Prostate gland (tissue), 2 donors: Measurements from ENCODE around the gene MAPKAP1. TPM values are rescaled to one million over a fixed set of nuclear protein-coding genes. Genes with fewer than 3 reads are reported as not detected.

Experiments used
- DNase-seq: peaks from one replicate; pipeline ENCODE4 v3.0.0-alpha.2; 2019; ENCODE audit warnings: low spot score
- H3K27ac ChIP-seq, 2 donors: fragments of 200-600 bp; sonication (generic); 2 replicates each; pipeline ENCODE4 v1.5.1; 2017 to 2019
- H3K27me3 ChIP-seq: fragments of 200-600 bp; sonication (generic); replicated peaks from 2 replicates; pipeline ENCODE4 v1.5.1; 2019; ENCODE audit not compliant: insufficient read depth
- H3K36me3 ChIP-seq, 2 donors: fragments of 200-600 bp; sonication (generic); 1 replicate in 1 of 2; 2 replicates in 1 of 2; pipeline versions ENCODE4 v1.5.1 to v1.8.1; 2017 to 2019
- H3K4me1 ChIP-seq: fragments of 200-600 bp; sonication (generic); replicated peaks from 2 replicates; pipeline ENCODE4 v1.5.1; 2019
- H3K4me3 ChIP-seq, 2 donors: fragments of 200-600 bp; sonication (generic); 2 replicates each; pipeline ENCODE4 v1.5.1; 2017 to 2019
- H3K9me3 ChIP-seq: fragments of 200-600 bp; sonication (generic); 2 replicates; pipeline ENCODE4 v1.5.1; 2017
- POLR2A ChIP-seq: fragments of 450-650 bp; IDR thresholded peaks from one replicate; pipeline ENCODE4 v1.6.1; 2016; ENCODE audit warnings: antibody characterized with exemption, mild to moderate bottlenecking
- POLR2AphosphoS5 ChIP-seq: sonication (generic); formaldehyde crosslinking; IDR thresholded peaks from one replicate; pipeline ENCODE4 v1.6.1; 2017; ENCODE audit warnings: antibody characterized with exemption
- WGBS: methylation state at CpG from one replicate; pipeline ENCODE4 v1.1.5; 2018; 5-methylcytosine and 5-hydroxymethylcytosine counted together
- intact Hi-C: fragments of 100-400 bp; cut with DNase I; formaldehyde crosslinking; loops from one replicate; pipeline ENCODE4 v1.14.2; 2022
- total RNA-seq, 2 donors: library from RNA; depleted of rRNA; stranded (reverse); fragments of >200 nt; gene quantifications; one replicate each; pipeline ENCODE4 v1.1.0, GENCODE V29; 2016
- TF ChIP-seq, protein P1 (sequence below), 4 experiments: fragments of 200-600 bp in 2 of 4; fragments of 450-650 bp in 2 of 4; sonication (generic) in 2 of 4; IDR thresholded peaks; 1 replicate in 3 of 4; 2 replicates in 1 of 4; pipeline ENCODE4 v1.5.1; 2016 to 2019; ENCODE audit warnings: antibody characterized with exemption in 4 of 4, mild to moderate bottlenecking in 2 of 4, moderate library complexity in 2 of 4

MAPKAP1 gene
- total RNA-seq, 2 donors from 2014 or later: 62.4 to 91.2 TPM

DNA sequence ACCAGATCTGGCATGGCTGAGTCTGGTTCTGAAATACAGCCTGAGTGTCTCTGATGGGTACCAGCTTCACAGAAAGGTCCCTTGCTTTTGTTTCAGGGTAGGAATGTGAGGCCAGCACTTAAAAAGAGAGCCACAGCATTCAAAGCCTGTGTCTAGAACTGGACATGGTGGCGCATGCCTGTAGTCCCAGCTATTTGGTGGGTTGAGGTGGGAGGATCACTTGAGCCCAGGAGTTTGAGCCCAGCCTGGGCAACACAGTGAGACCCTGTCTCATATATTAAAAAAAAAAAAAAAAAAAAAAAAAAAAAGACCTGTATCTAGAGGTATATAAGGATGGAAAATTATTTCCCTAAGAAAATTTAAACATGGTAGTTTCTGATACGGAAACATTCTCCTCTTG lies 243.1 kb downstream of the MAPKAP1 start:
- Histone ChIP-seq H3K27ac (no peak overlapping the region), H3K4me1 (no peaks in the 10 kb centered on the region), H3K4me3 (no peak overlapping the region), H3K36me3 (no peaks in the 10 kb centered on the region), H3K27me3 (no peaks in the 10 kb centered on the region), H3K9me3 (no peaks in the 10 kb centered on the region)
- DNase-seq: no peak
- intact Hi-C loops: no loop called here
- WGBS: 97% methylated on average over 2 of the region's 2 CpGs
- no peak for TF ChIP-seq POLR2AphosphoS5
- TF ChIP-seq POLR2A: no peak
- TF ChIP-seq, protein P1, sequence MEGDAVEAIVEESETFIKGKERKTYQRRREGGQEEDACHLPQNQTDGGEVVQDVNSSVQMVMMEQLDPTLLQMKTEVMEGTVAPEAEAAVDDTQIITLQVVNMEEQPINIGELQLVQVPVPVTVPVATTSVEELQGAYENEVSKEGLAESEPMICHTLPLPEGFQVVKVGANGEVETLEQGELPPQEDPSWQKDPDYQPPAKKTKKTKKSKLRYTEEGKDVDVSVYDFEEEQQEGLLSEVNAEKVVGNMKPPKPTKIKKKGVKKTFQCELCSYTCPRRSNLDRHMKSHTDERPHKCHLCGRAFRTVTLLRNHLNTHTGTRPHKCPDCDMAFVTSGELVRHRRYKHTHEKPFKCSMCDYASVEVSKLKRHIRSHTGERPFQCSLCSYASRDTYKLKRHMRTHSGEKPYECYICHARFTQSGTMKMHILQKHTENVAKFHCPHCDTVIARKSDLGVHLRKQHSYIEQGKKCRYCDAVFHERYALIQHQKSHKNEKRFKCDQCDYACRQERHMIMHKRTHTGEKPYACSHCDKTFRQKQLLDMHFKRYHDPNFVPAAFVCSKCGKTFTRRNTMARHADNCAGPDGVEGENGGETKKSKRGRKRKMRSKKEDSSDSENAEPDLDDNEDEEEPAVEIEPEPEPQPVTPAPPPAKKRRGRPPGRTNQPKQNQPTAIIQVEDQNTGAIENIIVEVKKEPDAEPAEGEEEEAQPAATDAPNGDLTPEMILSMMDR (IDR thresholded peaks at IDR 0.05): no peak

DNA sequence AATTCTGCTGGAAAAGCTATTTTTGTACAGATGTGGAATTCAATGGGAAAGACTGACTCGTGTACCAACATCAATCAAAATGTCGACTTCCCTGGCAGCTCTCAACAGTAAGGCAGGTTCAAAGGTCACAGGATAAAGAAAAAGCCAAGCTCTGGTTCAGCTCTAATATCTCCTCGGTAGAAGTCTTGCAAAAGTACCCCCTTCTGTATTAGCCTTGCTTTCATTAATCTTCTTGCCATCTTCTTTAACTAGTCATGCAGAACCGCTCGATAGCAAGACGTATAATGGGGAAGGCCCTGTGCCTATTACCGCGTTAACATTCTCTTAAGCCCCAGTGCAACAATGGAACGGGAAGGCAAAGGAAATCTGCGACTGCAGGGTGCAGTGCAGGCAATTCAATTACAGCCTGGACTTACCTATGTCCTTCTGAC lies 244.1 kb downstream of the MAPKAP1 start:
- DNase-seq: no peak
- Histone ChIP-seq H3K9me3 (no peaks in the 10 kb centered on the region), H3K4me3 (no peak overlapping the region), H3K36me3 (no peaks in the 10 kb centered on the region), H3K4me1 (no peaks in the 10 kb centered on the region), H3K27ac (no peak overlapping the region), H3K27me3 (no peaks in the 10 kb centered on the region)
- intact Hi-C loops: no loop called here
- 80% methylated on average over 10 of the region's 10 CpGs for WGBS
- TF ChIP-seq POLR2A (no peak), POLR2AphosphoS5 (no peak)
- TF ChIP-seq, protein P1 (IDR thresholded peaks at IDR 0.05): no peak

DNA sequence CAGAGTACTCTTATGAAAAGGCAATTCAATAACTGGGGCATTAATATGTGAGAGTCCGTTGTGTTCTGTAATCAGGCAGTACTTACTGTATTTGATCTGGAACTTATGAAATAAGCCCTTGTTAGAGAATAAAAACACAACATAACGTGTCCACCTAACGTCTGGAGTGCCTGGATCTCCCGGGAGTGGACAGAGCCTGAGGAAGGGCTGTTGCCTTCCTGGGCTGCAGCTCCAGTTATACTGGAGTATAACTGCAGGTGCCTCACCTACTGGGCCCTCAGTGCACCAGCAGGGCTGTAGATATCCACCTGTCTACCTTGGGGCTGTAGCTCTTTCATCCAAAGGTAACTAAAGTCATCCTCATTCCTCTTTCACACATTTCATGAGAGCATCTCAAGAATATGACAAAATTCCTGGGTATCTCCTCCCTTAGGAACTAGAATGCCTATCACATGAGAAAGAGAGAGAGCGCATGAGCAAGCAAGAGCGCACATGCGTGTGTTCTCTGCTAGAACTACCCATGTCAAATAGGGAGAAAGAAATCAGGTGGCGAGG lies 245.3 kb downstream of the MAPKAP1 start:
- 66% methylated on average over 8 of the region's 8 CpGs for WGBS
- intact Hi-C loops: no loop called here
- Histone ChIP-seq H3K4me3 (no peak overlapping the region), H3K27ac (no peak overlapping the region), H3K36me3 (no peaks in the 10 kb centered on the region), H3K9me3 (no peaks in the 10 kb centered on the region), H3K27me3 (no peaks in the 10 kb centered on the region), H3K4me1 (no peaks in the 10 kb centered on the region)
- TF ChIP-seq, protein P1 (IDR thresholded peaks at IDR 0.05): no peak
- no peak for TF ChIP-seq POLR2AphosphoS5
- TF ChIP-seq POLR2A: no peak
- no peak for DNase-seq

DNA sequence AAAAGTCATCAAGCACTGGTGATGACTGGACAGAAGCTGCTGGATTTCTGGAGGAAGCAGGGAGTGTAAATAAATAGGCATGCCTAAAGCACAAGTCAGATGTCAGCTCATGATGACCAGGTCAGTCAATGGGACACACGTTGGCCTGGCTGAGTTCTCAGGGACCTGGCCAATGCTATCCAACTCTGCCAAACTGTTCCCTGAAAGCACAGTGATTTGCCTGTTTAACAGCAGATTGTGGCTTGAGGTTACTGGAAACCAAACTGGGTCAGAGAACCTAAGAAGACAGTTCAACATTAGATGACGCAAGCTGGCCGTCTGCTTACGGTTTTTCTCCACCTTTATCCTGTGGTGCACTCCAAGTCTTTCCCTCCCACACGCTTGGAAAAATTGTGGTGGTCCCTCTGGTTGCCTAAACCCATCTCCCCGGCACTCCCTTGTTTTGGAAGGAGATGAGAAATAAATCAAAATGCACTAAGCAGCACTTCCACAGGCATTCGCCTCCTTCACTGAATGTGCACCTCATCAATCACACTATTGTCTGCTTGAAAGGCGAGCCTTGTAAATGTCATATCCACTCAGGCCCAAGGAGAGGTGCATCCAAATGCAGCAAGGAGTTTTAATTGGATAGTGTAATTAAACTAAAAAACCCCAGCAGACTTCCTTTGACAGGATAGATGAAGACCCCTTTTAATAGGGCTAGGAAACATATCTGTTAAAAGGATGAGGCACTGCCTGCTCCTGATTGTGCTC lies 245.9 kb downstream of the MAPKAP1 start:
- DNase-seq: no peak
- H3K27me3 ChIP-seq: no peaks in the 10 kb centered on the region
- no peak overlapping the region for H3K27ac ChIP-seq
- TF ChIP-seq, protein P1 (IDR thresholded peaks at IDR 0.05): no peak
- TF ChIP-seq POLR2AphosphoS5 (no peak), POLR2A (no peak)
- intact Hi-C loops: no loop called here
- H3K9me3 ChIP-seq: no peaks in the 10 kb centered on the region
- WGBS: 47% methylated on average over 8 of the region's 8 CpGs
- H3K36me3 ChIP-seq: no peaks in the 10 kb centered on the region
- no peaks in the 10 kb centered on the region for H3K4me1 ChIP-seq
- H3K4me3 ChIP-seq: no peak overlapping the region

DNA sequence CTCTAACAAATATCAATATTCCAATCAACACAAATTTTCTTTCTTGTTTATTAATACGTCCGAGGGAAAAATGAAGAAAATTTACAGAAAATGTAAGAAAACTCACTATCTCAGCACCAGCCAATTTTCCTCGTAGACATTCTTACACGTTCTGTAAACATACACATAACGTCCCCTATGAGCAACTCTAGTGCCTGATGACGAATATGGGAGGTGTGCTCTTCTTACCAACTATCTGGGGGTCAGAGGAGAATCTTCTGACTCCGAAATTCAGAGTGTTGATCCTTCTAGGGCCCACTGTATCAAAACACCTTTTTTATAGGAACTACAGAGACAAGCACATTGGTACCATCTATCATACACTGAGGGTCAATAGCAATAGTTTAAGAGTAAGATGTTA lies 246.7 kb downstream of the MAPKAP1 start:
- no peak for TF ChIP-seq POLR2AphosphoS5
- TF ChIP-seq POLR2A: no peak
- TF ChIP-seq, protein P1 (IDR thresholded peaks at IDR 0.05): no peak
- Histone ChIP-seq H3K36me3 (no peaks in the 10 kb centered on the region), H3K9me3 (no peaks in the 10 kb centered on the region), H3K4me1 (no peaks in the 10 kb centered on the region), H3K27ac (no peak overlapping the region), H3K27me3 (no peaks in the 10 kb centered on the region), H3K4me3 (no peak overlapping the region)
- no peak for DNase-seq
- intact Hi-C loops: no loop called here
- WGBS: 91% methylated on average over 7 of the region's 7 CpGs
